ENCODE data around the gene AS3MT. TPM values are rescaled to one million over a fixed set of nuclear protein-coding genes. Genes with fewer than 3 reads are reported as not detected.

The AS3MT gene
- total and polyA plus RNA-seq, 2 experiments from 2014 or later, result 6.6 to 16.2 TPM

- no peak for DNase-seq (ENCODE audit: low read depth in 1 of 2, low spot score in 1 of 2)
- H3K4me1 ChIP-seq (ENCODE audit: low read depth), result no peaks in the 10 kb centered on the region
- no peaks in the 10 kb centered on the region for H3K27me3 ChIP-seq
- H3K4me3 ChIP-seq, result no peak overlapping the region
- H3K36me3 ChIP-seq, result no peaks in the 10 kb centered on the region
- no peaks in the 10 kb centered on the region for H3K9me3 ChIP-seq (ENCODE audit: low read depth)
- H3K27ac ChIP-seq, result no peak overlapping the region
- no peak for TF ChIP-seq CTCF (IDR thresholded peaks at IDR 0.05; ENCODE audit: low read depth, low read length)
Observed at GRCh38 chr10:102856758-102857424, 12.4 kb upstream of the AS3MT start.

GRCh38 chr10:102859911-102860310 lies 9.4 kb upstream of the AS3MT start:
- Histone ChIP-seq H3K4me3 (no peak overlapping the region), H3K27ac (no peak overlapping the region), H3K27me3 (no peaks in the 10 kb centered on the region), H3K36me3 (no peaks in the 10 kb centered on the region), H3K4me1 (ENCODE audit: low read depth) (no peaks in the 10 kb centered on the region), H3K9me3 (ENCODE audit: low read depth) (no peaks in the 10 kb centered on the region)
- TF ChIP-seq CTCF (IDR thresholded peaks at IDR 0.05; ENCODE audit: low read depth, low read length), result no peak
- DNase-seq (ENCODE audit: low read depth in 1 of 2, low spot score in 1 of 2), result no peak

GRCh38 chr10:102863660-102864059 lies 5.6 kb upstream of the AS3MT start:
- Histone ChIP-seq H3K9me3 (ENCODE audit: low read depth) (no peaks in the 10 kb centered on the region), H3K27me3 (no peaks in the 10 kb centered on the region), H3K4me1 (ENCODE audit: low read depth) (no peaks in the 10 kb centered on the region), H3K27ac (no peak overlapping the region), H3K4me3 (no peak overlapping the region), H3K36me3 (no peaks in the 10 kb centered on the region)
- no peak for DNase-seq (ENCODE audit: low read depth in 1 of 2, low spot score in 1 of 2)
- no peak for TF ChIP-seq CTCF (IDR thresholded peaks at IDR 0.05; ENCODE audit: low read depth, low read length)

- no peak for TF ChIP-seq CTCF (IDR thresholded peaks at IDR 0.05; ENCODE audit: low read depth, low read length)
- H3K4me1 ChIP-seq (ENCODE audit: low read depth), result no peaks in the 10 kb centered on the region
- no peaks in the 10 kb centered on the region for H3K9me3 ChIP-seq (ENCODE audit: low read depth)
- H3K27ac ChIP-seq, result no peak overlapping the region
- H3K4me3 ChIP-seq, result no peak overlapping the region
- DNase-seq (ENCODE audit: low read depth in 1 of 2, low spot score in 1 of 2), result no peak
- no peaks in the 10 kb centered on the region for H3K27me3 ChIP-seq
- H3K36me3 ChIP-seq, result no peaks in the 10 kb centered on the region
Observed at GRCh38 chr10:102865620-102866019, 3.6 kb upstream of the AS3MT start.

- Histone ChIP-seq H3K4me1 (ENCODE audit: low read depth) (no peaks in the 10 kb centered on the region), H3K9me3 (ENCODE audit: low read depth) (no peaks in the 10 kb centered on the region), H3K27me3 (no peaks in the 10 kb centered on the region), H3K4me3 (peak overlapping the region; percentile 36), H3K27ac (no peak overlapping the region), H3K36me3 (no peaks in the 10 kb centered on the region)
- peak in 1 of 2 donors; percentile 3 for DNase-seq (ENCODE audit: low read depth in 1 of 2, low spot score in 1 of 2)
- TF ChIP-seq CTCF (IDR thresholded peaks at IDR 0.05; ENCODE audit: low read depth, low read length), result no peak
Observed at GRCh38 chr10:102868911-102869257, 386 bp upstream of the AS3MT start.
